ENCODE measurements around the gene C10orf67.

C10orf67 gene

DNA sequence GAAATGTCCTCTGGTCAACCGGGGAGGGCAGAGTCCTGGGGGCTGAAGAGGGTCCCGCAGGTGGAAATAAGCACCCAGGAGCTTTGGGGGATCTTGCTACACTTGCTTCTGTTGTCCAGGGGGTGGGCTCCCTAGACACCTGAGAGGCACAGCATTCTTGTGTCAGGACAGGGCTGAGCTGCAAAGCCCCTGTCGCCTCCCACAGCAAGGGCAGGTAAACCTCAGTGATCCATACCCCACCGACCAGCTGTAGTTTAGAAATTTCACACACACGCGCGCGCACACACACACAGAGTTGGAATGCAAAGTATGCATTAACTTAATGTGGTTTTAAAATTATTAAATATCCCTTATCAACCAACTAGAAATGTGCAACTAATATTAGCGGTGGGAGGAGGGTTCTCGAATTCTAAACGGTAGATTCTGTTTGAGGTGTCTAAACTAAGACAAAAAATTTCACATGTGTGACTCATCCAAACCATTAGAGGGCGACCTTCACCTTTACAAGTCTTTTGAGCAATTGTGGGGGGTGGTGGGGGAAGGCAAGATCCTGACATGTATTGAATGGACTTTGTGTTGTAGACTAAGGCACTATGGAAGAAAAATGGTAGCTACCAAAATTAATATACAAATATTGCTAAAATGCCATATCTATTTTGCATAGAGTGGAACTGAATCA, 186.8 kb downstream of the C10orf67 start:
- no peak for DNase-seq

GRCh38 chr10:23157239-23157681, 187.3 kb downstream of the C10orf67 start:
- DNase-seq = no peak

GRCh38 chr10:23156447-23157150, 188.0 kb downstream of the C10orf67 start:
- no peak for DNase-seq

DNA sequence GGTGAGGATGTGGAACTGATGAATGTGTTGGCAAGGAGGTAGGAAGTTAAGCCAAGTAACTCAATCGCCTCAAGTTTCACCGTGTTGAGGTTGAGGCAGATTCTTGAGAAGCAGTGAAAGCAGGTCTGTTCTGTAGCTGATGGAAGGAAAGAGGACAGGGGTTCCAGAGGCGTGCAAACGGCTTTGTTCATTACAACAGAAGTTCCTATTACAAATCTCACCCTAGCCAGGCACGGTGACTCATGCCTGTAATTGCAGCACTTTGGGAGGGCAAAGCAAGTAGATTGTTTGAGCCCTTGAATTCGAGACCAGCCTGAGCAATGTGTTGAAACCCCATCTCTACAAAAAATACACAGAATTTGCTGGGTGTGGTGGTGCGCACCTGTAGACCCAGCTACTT, 189.4 kb downstream of the C10orf67 start:
- DNase-seq = no peak

Measured in CD4-positive, alpha-beta T cell treated with Interleukin-6 for 4 hours (primary cell).